H1 (cell line): ENCODE data around the gene MYH10. TPM values are rescaled to one million over a fixed set of nuclear protein-coding genes. Genes with fewer than 3 reads are reported as not detected.

Experiments used
- CEBPB ChIP-seq: IDR thresholded peaks from 2 replicates; pipeline ENCODE4 v1.6.1; 2012; ENCODE audit warnings: low read depth, low read length
- CREB1 ChIP-seq: IDR thresholded peaks from 2 replicates; pipeline ENCODE4 v1.6.1; 2012; ENCODE audit warnings: inconsistent platforms
- GABPA ChIP-seq: IDR thresholded peaks from 2 replicates; pipeline ENCODE4 v1.6.1; 2011; ENCODE audit warnings: mild to moderate bottlenecking, low read length, moderate library complexity, borderline replicate concordance; ENCODE audit not compliant: insufficient read depth
- POLR2AphosphoS5 ChIP-seq: IDR thresholded peaks from 2 replicates; pipeline ENCODE4 v1.6.1; 2011; ENCODE audit warnings: low read depth, low read length
- polyA plus RNA-seq, 7 experiments: library from polyadenylated mRNA; depleted of rRNA in 3 of 7; stranded (reverse) in 5 of 7; unstranded in 2 of 7; fragments of >200 nt in 5 of 7; fragments of 200-250 nt in 2 of 7; gene quantifications; 1 replicate in 5 of 7; 2 replicates in 1 of 7; 4 replicates in 1 of 7; pipeline versions ENCODE4 v1.2.1 to v1.2.3, GENCODE V29; 2011 to 2013; ENCODE audit warnings: missing spikeins in 2 of 7, mixed read lengths in 2 of 7
- total RNA-seq: library from RNA; stranded (reverse); fragmentation: NEBNext Ultra II Directional; extraction: Animal tissue kit (Norgen Biotek cat#: 25700); gene quantifications from 2 replicates; pipeline ENCODE4 v1.2.1, GENCODE V29; 2021
- TF ChIP-seq, protein P1 (sequence below): fragments of 300-600 bp; sonication (generic); IDR thresholded peaks from 2 replicates; pipeline ENCODE4 v1.7.1; 2012; ENCODE audit warnings: low read length, moderate library complexity, mild to moderate bottlenecking, inconsistent platforms; ENCODE audit not compliant: insufficient replicate concordance
- TF ChIP-seq, protein P2 (sequence below), 3 experiments: IDR thresholded peaks; 1 replicate in 2 of 3; 2 replicates in 1 of 3; pipeline versions ENCODE4 v1.5.1 to v1.6.1; 2011; ENCODE audit warnings: low read length in 3 of 3, mild to moderate bottlenecking in 3 of 3, inconsistent platforms in 2 of 3, low read depth in 1 of 3, moderate library complexity in 1 of 3; ENCODE audit not compliant: insufficient read depth in 1 of 3; ENCODE audit errors: control extremely low read depth in 1 of 3
- TF ChIP-seq, protein P3 (sequence below): IDR thresholded peaks from 2 replicates; pipeline ENCODE4 v1.6.1; 2012; ENCODE audit warnings: inconsistent platforms

Gene MYH10
- total and polyA plus RNA-seq, 2 of the 8 experiments (the other 6 are each of a cell fraction or from before 2014, with no cell fraction given), result 64.1 to 289 TPM

DNA sequence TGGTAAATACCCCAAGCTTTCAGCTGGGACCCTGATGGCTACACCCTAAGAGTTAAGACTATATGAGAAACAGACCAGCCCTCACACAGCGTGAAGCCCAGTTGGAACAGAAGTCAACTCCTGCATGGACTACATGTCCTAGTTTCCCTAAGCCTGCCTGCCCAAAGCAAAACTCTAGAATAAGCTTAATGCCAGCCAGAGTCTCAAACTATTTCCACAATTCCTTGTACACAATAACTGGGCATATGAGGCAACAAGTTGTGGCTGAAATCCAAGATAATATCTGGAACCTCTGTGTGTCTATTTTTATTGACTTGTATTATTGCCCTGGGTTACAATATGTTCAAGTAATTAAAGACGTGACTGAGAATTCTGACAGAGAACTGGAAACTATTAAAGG is 19.4 kb downstream of the MYH10 start (continued):
- TF ChIP-seq, protein P1, sequence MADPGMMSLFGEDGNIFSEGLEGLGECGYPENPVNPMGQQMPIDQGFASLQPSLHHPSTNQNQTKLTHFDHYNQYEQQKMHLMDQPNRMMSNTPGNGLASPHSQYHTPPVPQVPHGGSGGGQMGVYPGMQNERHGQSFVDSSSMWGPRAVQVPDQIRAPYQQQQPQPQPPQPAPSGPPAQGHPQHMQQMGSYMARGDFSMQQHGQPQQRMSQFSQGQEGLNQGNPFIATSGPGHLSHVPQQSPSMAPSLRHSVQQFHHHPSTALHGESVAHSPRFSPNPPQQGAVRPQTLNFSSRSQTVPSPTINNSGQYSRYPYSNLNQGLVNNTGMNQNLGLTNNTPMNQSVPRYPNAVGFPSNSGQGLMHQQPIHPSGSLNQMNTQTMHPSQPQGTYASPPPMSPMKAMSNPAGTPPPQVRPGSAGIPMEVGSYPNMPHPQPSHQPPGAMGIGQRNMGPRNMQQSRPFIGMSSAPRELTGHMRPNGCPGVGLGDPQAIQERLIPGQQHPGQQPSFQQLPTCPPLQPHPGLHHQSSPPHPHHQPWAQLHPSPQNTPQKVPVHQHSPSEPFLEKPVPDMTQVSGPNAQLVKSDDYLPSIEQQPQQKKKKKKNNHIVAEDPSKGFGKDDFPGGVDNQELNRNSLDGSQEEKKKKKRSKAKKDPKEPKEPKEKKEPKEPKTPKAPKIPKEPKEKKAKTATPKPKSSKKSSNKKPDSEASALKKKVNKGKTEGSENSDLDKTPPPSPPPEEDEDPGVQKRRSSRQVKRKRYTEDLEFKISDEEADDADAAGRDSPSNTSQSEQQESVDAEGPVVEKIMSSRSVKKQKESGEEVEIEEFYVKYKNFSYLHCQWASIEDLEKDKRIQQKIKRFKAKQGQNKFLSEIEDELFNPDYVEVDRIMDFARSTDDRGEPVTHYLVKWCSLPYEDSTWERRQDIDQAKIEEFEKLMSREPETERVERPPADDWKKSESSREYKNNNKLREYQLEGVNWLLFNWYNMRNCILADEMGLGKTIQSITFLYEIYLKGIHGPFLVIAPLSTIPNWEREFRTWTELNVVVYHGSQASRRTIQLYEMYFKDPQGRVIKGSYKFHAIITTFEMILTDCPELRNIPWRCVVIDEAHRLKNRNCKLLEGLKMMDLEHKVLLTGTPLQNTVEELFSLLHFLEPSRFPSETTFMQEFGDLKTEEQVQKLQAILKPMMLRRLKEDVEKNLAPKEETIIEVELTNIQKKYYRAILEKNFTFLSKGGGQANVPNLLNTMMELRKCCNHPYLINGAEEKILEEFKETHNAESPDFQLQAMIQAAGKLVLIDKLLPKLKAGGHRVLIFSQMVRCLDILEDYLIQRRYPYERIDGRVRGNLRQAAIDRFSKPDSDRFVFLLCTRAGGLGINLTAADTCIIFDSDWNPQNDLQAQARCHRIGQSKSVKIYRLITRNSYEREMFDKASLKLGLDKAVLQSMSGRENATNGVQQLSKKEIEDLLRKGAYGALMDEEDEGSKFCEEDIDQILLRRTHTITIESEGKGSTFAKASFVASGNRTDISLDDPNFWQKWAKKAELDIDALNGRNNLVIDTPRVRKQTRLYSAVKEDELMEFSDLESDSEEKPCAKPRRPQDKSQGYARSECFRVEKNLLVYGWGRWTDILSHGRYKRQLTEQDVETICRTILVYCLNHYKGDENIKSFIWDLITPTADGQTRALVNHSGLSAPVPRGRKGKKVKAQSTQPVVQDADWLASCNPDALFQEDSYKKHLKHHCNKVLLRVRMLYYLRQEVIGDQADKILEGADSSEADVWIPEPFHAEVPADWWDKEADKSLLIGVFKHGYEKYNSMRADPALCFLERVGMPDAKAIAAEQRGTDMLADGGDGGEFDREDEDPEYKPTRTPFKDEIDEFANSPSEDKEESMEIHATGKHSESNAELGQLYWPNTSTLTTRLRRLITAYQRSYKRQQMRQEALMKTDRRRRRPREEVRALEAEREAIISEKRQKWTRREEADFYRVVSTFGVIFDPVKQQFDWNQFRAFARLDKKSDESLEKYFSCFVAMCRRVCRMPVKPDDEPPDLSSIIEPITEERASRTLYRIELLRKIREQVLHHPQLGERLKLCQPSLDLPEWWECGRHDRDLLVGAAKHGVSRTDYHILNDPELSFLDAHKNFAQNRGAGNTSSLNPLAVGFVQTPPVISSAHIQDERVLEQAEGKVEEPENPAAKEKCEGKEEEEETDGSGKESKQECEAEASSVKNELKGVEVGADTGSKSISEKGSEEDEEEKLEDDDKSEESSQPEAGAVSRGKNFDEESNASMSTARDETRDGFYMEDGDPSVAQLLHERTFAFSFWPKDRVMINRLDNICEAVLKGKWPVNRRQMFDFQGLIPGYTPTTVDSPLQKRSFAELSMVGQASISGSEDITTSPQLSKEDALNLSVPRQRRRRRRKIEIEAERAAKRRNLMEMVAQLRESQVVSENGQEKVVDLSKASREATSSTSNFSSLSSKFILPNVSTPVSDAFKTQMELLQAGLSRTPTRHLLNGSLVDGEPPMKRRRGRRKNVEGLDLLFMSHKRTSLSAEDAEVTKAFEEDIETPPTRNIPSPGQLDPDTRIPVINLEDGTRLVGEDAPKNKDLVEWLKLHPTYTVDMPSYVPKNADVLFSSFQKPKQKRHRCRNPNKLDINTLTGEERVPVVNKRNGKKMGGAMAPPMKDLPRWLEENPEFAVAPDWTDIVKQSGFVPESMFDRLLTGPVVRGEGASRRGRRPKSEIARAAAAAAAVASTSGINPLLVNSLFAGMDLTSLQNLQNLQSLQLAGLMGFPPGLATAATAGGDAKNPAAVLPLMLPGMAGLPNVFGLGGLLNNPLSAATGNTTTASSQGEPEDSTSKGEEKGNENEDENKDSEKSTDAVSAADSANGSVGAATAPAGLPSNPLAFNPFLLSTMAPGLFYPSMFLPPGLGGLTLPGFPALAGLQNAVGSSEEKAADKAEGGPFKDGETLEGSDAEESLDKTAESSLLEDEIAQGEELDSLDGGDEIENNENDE, result no peak
- TF ChIP-seq GABPA, result no peak
- TF ChIP-seq CEBPB, result no peak
- TF ChIP-seq CREB1, result no peak
- TF ChIP-seq, protein P2, sequence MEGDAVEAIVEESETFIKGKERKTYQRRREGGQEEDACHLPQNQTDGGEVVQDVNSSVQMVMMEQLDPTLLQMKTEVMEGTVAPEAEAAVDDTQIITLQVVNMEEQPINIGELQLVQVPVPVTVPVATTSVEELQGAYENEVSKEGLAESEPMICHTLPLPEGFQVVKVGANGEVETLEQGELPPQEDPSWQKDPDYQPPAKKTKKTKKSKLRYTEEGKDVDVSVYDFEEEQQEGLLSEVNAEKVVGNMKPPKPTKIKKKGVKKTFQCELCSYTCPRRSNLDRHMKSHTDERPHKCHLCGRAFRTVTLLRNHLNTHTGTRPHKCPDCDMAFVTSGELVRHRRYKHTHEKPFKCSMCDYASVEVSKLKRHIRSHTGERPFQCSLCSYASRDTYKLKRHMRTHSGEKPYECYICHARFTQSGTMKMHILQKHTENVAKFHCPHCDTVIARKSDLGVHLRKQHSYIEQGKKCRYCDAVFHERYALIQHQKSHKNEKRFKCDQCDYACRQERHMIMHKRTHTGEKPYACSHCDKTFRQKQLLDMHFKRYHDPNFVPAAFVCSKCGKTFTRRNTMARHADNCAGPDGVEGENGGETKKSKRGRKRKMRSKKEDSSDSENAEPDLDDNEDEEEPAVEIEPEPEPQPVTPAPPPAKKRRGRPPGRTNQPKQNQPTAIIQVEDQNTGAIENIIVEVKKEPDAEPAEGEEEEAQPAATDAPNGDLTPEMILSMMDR (IDR thresholded peaks at IDR 0.05; ENCODE audit: control extremely low read depth in 1 of 3, insufficient read depth in 1 of 3, low read depth in 1 of 3, low read length in 3 of 3), result no peak
- TF ChIP-seq, protein P3, sequence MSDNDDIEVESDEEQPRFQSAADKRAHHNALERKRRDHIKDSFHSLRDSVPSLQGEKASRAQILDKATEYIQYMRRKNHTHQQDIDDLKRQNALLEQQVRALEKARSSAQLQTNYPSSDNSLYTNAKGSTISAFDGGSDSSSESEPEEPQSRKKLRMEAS, result no peak
- no peak for TF ChIP-seq POLR2AphosphoS5
